HepG2 (cell line): ENCODE data around the gene TPRN. TPM values are rescaled to one million over a fixed set of nuclear protein-coding genes. Genes with fewer than 3 reads are reported as not detected.

Source experiments
- DMAP1 ChIP-seq: IDR thresholded peaks from 2 replicates; pipeline ENCODE4 v1.6.1; 2016
- FOXK1 ChIP-seq: sonication (generic); formaldehyde crosslinking; IDR thresholded peaks from 2 replicates; pipeline ENCODE4 v1.4.0; 2020; ENCODE audit warnings: low read depth, missing genetic modification reagents, borderline replicate concordance
- HNRNPH1 ChIP-seq: fragments of 200-400 bp; formaldehyde crosslinking; optimal IDR thresholded peaks from 2 replicates; pipeline ENCODE3; 2017; ENCODE audit warnings: mild to moderate bottlenecking, low read depth, low read length
- JUND ChIP-seq: sonication (generic); formaldehyde crosslinking; IDR thresholded peaks from 2 replicates; pipeline ENCODE4 v1.8.0; 2022; ENCODE audit warnings: mild to moderate bottlenecking, missing genetic modification reagents
- KAT2B ChIP-seq: fragments of 150-350 bp; IDR thresholded peaks from 2 replicates; pipeline ENCODE4 v1.6.1; 2014; ENCODE audit warnings: low read depth, low read length, borderline replicate concordance
- KIAA2018 ChIP-seq: sonication (generic); formaldehyde crosslinking; IDR thresholded peaks from 2 replicates; pipeline ENCODE4 v1.5.0; 2020; ENCODE audit warnings: mild to moderate bottlenecking, missing genetic modification reagents, borderline replicate concordance
- MED8 ChIP-seq: sonication (generic); formaldehyde crosslinking; IDR thresholded peaks from 2 replicates; pipeline ENCODE4 v1.8.1; 2023; ENCODE audit warnings: mild to moderate bottlenecking, missing genetic modification reagents; ENCODE audit not compliant: insufficient replicate concordance
- NR3C1 ChIP-seq: sonication (generic); formaldehyde crosslinking; IDR thresholded peaks from 2 replicates; pipeline ENCODE4 v1.4.0; 2020; ENCODE audit warnings: missing genetic modification reagents
- NRL ChIP-seq: sonication (generic); formaldehyde crosslinking; IDR thresholded peaks from 2 replicates; pipeline ENCODE4 v1.5.0; 2020; ENCODE audit warnings: missing genetic modification reagents, mild to moderate bottlenecking, moderate library complexity, borderline replicate concordance
- RNF219 ChIP-seq: sonication (generic); formaldehyde crosslinking; IDR thresholded peaks from 2 replicates; pipeline ENCODE4 v1.5.0; 2020; ENCODE audit warnings: mild to moderate bottlenecking, missing genetic modification reagents
- ZFP36 ChIP-seq: fragments of 150-350 bp; IDR thresholded peaks from 2 replicates; pipeline ENCODE4 v1.6.1; 2018; ENCODE audit warnings: borderline replicate concordance, low read length, low read depth; ENCODE audit not compliant: partially characterized antibody
- ZFX ChIP-seq: sonication (generic); formaldehyde crosslinking; IDR thresholded peaks from 2 replicates; pipeline ENCODE4 v1.4.0; 2020; ENCODE audit warnings: mild to moderate bottlenecking, low read depth, missing genetic modification reagents, moderate library complexity
- ZNF224 ChIP-seq: sonication (generic); formaldehyde crosslinking; IDR thresholded peaks from 2 replicates; pipeline ENCODE4 v1.5.0; 2020; ENCODE audit warnings: mild to moderate bottlenecking, missing genetic modification reagents
- ZNF530 ChIP-seq: sonication (generic); formaldehyde crosslinking; IDR thresholded peaks from 2 replicates; pipeline ENCODE4 v1.5.0; 2020; ENCODE audit warnings: low read depth, mild to moderate bottlenecking, missing genetic modification reagents
- ZNF552 ChIP-seq: sonication (generic); formaldehyde crosslinking; IDR thresholded peaks from 2 replicates; pipeline ENCODE4 v1.9.0; 2022; ENCODE audit warnings: missing genetic modification reagents, mild to moderate bottlenecking, borderline replicate concordance
- ZNF749 ChIP-seq: sonication (generic); formaldehyde crosslinking; IDR thresholded peaks from 2 replicates; pipeline ENCODE4 v1.8.0; 2022; ENCODE audit warnings: mild to moderate bottlenecking, missing genetic modification reagents, moderate library complexity, borderline replicate concordance
- ZNF766 ChIP-seq: sonication (generic); formaldehyde crosslinking; IDR thresholded peaks from 2 replicates; pipeline ENCODE4 v1.5.0; 2020; ENCODE audit warnings: missing genetic modification reagents, borderline replicate concordance
- polyA plus RNA-seq, 8 experiments: library from polyadenylated mRNA; depleted of rRNA in 3 of 8; stranded (reverse) in 7 of 8; unstranded in 1 of 8; fragments of >200 nt; fragmentation: Illumina TruSeq in 4 of 8; extraction: Trizol in 4 of 8; gene quantifications; 2 replicates each; pipeline versions ENCODE4 v1.2.1 to v1.2.3, GENCODE V29; 2011 to 2016; ENCODE audit warnings: low read depth in 4 of 8, missing spikeins in 1 of 8, mixed read lengths in 1 of 8; ENCODE audit not compliant: insufficient read depth in 1 of 8
- total RNA-seq, 5 experiments: library from RNA; depleted of rRNA; stranded (reverse); fragments of >200 nt; fragmentation: Illumina TruSeq; extraction: Trizol; gene quantifications; 2 replicates each; pipeline ENCODE4 v1.2.3, GENCODE V29; 2016; ENCODE audit warnings: low read depth in 1 of 5

TPRN gene
- total and polyA plus RNA-seq, 2 of the 13 experiments (the other 11 are each of a cell fraction or from before 2014, with no cell fraction given), result 10.1 to 19.2 TPM

- TF ChIP-seq RNF219 (CRISPR knock-in tag), result no peak
- no peak for TF ChIP-seq NR3C1
- peak; percentile 39; the same call in 1 of the 2 replicates for TF ChIP-seq ZNF749 (CRISPR knock-in tag)
- TF ChIP-seq JUND (CRISPR knock-in tag), result no peak
- 0 out of 2 replicates have a peak, but pooled peaks have one; percentile 65 for TF ChIP-seq ZNF766 (CRISPR knock-in tag)
- no peak for TF ChIP-seq HNRNPH1
- TF ChIP-seq ZFX (CRISPR knock-in tag), result peak; percentile 47
- no peak for TF ChIP-seq KAT2B
- TF ChIP-seq MED8 (CRISPR knock-in tag), result no peak
- TF ChIP-seq ZNF530, result no peak
- TF ChIP-seq NRL, result no peak
- TF ChIP-seq ZFP36, result no peak
- no peak for TF ChIP-seq ZNF224 (CRISPR knock-in tag)
- no peak for TF ChIP-seq FOXK1
- 0 out of 2 replicates have a peak, but pooled peaks have one; percentile 72 for TF ChIP-seq ZNF552
- TF ChIP-seq DMAP1 (CRISPR knock-in tag), result no peak
- no peak for TF ChIP-seq KIAA2018
Observed at GRCh38 chr9:137168904-137169856, 31.4 kb downstream of the TPRN start (continued).
